Measurements from ENCODE around the gene PKD1L1.
"Not testable (repeated sequence)": the region's sequence is repeated elsewhere in the genome, so short reads cannot be mapped to it uniquely, and the experiment has no call there.

The PKD1L1 gene

DNA sequence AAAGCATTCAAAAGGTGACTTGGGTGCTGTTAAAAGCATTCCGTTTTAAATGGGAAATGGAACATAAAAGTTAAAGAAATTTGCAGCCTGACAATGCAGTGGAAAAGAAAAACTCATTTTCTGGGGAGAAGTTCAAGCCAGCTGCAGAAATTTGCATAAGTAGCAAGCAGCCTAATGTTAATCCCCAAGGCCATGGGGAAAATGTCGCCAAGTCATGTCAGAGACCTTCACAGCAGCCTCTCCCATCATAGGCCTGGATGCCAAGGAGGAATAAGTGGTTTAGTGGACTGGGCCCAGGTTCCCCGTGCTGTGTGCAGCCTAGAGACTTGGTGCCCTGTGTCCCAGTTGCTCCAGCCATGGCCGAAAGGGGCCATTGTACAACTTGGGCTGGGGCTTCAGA lies 154.2 kb downstream of the PKD1L1 start:
- no peak for DNase-seq (ENCODE audit: low spot score)

DNA sequence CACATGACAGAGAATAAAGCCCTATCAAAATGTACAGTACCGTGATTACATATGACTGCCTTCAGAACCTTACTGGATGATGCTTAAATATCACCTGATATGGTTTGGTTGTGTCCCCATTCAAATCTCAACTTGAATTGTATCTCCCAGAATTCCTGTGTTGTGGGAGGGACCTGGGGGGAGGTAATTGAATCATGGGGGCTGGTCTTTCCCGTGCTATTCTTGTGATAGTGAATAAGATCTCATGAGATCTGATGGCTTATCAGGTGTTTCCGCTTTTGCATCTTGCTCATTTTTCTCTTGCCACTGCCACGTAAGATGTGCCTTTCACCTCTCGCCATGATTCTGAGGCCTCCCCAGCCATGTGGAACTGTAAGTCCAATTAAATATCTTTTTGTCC lies 155.1 kb downstream of the PKD1L1 start:
- not testable (repeated sequence) for DNase-seq (ENCODE audit: low spot score)

DNA sequence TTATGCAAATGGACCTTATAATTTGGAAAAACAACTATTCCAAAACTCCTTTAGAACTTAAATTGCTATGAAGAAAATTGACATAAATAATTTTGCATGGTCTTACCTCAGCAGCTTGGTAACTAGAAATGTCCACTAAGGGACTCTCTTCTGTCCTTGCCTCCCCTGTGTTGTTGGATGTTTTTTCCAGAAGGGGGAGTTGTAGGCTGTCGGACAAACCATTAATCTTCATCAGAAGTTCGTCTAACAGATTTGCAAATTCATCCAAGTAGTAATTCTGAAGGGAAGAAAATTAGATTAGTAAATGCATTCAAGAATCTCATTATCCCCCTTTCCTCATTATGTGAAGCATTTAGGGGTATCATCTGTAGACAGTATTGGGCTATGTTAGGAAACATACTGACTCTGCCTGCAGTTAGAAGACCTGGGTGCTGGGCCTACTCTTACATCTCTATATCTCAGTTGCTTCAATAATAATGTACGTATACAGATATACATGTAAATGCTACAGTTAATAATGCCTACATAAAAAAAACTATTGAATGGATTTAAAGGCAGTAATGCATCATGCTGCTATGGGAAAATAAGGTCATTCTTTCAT lies 155.6 kb downstream of the PKD1L1 start:
- DNase-seq (ENCODE audit: low spot score) = no peak

DNA sequence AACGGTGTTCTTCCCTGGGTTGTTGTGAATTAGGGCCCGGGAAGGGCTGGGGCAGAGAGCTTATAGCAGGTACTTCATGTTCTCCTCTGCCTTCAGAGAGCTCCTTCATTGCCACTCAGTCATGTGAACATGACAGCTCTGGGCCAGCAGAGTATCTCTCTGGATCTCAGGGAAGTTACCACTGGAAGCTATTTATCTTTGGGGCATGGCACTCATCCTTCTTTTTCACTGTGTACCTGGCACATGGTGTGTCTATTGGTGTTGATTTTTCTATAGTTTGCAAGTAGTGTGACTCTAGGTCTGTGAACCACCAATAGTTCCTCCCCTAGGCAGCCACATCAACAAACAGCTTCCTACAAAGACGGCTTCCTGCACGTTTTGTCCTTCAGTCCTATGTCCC lies 156.6 kb downstream of the PKD1L1 start:
- no peak for DNase-seq (ENCODE audit: low spot score)

DNA sequence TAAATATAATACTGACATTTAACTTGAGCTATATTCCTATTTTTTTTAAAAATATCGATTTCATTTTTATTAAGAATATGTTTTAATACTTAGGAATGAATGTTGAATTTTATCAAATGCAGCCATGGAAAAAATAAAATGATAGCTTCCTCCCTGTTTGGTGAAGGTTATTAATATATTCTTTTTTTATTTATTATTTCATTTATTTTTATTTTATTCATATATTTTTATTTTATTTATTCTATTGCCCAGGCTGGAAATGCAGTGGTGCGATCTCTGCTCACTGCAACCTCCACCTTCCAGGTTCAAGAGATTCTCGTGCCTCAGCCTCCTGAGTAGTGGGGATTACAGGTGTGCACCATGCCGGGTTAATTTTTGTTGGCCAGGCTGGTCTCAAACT lies 160.2 kb downstream of the PKD1L1 start:
- no peak for DNase-seq (ENCODE audit: low spot score)

DNA sequence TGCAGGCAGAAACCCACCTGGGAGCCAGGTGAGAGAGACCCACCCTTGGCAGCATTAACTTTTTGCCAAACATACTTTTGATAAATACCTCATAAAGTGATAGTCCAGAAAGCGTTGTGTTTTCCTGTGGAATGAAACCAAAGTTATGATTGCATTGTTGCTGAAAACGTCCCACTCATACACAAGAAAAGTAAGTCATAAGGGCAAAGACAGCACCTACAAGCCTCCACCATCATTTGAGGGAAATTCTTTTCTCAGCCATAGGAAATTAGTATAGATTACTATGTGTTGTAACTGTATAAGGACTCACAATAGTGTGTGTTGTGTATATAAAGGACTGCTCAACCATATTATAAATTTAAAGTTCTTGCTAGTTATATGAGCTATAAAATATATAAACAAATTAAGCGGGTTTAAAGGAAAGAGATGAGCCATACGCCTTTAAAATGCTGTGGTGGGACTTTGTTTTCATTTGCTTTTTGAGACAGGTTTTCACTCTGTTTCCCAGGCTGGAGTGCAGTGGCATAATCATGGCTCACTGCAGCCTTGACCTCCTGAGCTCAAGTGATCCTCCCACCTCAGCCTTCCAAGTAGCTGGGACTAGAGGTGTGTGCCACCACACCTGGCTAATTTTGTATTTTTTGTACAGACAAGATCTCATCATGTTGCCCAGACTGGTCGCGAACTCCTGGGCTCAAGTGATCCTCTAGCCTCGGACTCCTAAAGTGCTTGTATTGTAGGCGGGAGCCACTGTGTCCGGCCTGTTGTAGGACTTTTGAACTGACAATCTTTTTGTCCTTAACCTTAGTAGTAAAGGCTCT lies 160.8 kb downstream of the PKD1L1 start:
- no peak for DNase-seq (ENCODE audit: low spot score)

DNA sequence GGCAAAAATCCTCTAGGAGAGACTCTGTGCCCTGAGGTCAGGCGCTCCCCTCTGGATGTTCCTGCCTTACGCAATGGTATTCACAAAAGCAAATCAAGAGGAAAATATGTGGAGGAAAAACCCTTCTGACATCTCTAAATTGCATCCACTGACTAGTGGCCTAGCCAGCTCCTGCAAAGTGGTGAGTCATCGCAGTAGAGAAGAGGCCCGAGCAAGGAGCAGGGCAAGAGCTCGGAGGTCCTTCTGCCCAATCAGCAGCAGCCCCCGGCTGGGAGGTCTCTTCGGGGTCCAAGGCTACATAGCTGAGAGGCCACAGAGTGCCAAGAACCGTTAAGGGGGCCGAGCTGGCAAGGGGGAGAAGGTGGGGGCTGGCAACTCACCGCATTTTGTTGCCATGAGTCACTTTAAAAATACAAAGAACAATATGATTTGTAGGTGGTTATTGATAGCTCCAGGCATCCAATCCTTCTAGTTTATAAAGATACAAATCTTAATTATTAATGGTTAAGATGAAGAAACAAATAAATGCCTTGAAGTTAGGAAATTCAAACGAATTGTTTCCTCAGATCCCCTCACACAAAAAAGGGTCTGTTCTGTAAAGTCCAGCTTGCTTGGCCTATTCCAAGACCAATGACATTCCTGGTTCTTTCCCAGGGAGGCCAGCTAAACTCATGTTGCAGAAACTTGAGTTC lies 161.6 kb downstream of the PKD1L1 start:
- peak; percentile 73 for DNase-seq (ENCODE audit: low spot score)

DNA sequence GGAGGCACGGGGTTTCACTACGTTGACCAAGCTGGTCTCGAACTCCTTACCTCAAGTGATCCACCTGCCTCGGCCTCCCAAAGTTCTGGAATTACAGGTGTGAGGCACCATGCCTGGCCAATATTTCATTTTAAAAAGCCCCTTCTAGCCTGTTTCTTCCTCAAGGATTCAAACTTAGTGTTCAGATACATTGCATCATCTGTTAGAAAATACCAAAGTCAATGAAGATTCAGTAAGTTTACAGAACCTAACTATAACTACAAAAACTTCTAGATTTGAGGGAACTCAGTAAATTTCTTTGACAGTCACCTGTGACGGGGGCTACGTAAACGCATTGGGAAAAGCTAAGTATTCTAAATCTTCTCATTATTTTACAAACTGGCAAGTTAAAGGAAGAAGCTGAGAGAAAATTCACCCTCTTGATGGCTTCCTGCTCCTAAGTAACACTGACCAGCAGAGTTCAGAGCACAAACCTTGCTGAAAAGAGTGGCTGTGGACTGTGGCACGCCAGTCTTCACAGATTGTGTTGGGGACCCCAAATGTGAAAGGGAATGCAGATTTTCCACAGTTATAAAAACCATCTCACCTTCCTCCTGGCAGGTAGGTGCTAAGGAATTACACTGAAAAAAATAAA lies 162.2 kb downstream of the PKD1L1 start:
- no peak for DNase-seq (ENCODE audit: low spot score)

DNA sequence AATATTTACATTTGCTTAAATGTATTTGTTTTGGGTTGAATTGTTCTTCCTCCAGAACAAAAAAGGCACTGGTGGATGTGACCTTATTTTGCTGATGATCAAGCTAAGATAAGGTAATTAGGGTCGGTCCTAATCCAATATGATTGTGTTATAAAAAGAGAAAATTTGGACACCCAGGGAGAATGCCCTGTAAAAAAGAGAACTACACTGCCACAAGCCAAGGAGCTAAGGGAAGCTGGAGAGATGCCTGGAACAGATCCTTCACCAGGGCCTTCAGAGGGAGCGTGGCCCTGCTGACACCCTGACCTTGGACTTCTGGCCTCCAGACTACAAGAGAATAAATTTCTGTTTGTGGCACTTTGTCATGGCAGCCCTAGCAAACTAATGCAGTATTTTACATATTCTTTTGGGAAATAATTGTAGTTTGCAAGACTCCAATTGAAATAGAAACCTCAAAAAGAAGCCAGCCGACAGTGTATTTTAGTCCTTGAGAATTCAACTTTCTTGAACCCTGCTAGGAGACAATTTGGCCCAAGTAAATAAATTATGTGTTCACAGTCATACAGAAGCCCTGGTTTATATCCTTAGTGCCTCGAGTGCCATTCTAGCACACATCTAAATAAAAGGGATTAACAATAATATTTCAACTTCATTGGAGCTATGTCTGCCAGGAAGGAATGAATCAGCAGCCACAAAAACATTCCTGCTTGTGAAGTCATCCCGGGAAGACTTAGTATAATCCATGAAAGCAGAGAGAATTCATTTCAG lies 164.6 kb downstream of the PKD1L1 start:
- peak; percentile 89 for DNase-seq (ENCODE audit: low spot score)

DNA sequence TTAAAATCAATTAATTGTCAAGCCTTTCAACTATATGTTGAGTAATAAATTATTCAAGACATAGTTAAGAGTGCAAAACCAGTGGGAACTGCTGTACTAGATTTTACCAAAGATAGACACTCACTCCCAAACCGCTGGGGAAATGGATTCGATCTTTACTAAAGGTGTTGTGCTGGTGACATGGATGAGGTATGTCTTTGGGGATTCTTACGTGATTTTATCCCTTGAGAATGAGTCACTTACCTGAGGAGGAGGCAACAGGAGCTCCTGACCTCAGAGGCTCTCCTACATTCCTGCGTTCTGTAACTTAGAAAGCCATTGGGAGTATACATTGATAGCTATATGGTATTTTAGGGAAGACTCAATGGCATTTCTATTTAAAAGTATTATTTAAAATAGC lies 165.5 kb downstream of the PKD1L1 start:
- no peak for DNase-seq (ENCODE audit: low spot score)

DNA sequence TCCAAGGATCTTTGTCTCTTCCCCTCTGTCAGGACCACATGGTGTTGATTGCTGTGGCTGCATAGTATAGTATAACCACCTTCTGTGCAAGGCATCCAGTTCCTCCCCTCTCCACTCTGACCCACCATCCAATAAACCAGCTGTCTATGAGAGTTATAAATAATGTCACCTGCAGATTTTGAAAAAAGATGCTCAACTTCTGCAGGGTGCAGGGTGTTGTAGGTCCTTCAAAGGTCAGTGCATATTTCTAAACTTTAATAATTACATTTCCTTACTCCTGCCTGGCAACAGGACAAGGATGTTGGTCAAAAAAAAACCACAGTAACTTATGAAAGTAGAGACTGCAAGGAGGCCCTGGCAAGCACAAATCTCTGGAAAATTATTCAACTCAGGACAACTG lies 166.2 kb downstream of the PKD1L1 start:
- no peak for DNase-seq (ENCODE audit: low spot score)

DNA sequence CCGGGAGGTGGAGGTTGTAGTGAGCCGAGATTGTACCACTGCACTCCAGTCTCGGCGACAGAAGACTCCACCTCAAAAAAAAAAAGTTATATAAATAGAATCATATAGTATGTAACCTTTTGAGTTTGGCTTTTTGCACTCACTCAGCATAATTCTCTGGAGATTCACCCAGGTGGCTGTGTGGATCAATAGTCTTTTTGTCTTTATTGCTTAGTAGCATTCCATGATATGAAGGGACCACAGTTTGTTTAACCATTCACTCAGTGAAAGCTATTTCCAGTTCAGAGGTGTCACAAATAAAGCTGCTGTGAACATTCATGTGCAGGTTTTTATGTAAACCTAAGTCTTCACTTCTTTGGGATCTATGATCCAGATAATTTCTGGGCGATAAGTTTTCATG lies 167.7 kb downstream of the PKD1L1 start:
- no peak for DNase-seq (ENCODE audit: low spot score)

DNA sequence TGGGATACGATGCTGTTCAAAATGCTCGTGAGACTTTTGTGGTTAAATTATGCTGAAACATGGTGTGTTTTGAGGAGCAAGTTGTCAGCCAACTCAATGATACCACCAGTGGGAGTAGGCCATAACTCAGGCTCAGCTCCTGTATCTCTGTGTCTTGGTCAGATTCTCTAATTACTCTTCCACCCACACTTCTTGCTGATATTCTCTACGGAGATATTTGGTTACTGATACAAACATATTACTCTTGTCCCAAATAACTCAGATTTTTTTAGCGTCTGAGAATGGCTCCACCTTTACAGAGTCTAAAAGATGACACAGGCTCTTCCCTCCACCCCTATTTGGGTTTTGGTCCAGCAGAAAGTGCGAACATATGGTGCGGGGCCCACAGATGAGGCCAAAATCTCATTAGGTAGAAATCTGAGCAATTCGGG lies 168.9 kb downstream of the PKD1L1 start:
- no peak for DNase-seq (ENCODE audit: low spot score)

DNA sequence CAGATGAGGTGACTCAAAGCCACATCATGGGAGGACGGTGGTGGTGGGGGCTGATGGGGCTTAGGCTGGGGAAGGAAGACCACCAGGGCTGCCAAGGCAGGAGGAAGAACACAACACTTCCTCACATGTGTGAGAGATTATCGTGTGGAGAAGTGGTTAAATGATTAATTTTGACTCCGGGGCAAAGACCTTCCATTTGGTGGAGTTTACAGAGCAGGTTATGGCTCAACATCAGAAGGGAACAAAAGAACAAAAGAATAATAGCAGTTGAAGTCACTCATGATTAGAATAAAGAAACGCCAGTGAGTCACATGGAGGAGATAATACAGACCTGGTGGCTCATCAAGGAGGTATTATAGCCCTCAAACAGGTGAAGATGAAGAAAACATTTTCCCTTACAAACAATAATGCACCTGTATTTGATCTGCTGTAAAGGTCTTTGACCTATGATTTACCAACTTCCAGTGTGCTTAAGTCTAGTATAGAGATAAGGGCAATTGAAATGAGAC lies 170.1 kb downstream of the PKD1L1 start:
- DNase-seq (ENCODE audit: low spot score) = peak; percentile 28

DNA sequence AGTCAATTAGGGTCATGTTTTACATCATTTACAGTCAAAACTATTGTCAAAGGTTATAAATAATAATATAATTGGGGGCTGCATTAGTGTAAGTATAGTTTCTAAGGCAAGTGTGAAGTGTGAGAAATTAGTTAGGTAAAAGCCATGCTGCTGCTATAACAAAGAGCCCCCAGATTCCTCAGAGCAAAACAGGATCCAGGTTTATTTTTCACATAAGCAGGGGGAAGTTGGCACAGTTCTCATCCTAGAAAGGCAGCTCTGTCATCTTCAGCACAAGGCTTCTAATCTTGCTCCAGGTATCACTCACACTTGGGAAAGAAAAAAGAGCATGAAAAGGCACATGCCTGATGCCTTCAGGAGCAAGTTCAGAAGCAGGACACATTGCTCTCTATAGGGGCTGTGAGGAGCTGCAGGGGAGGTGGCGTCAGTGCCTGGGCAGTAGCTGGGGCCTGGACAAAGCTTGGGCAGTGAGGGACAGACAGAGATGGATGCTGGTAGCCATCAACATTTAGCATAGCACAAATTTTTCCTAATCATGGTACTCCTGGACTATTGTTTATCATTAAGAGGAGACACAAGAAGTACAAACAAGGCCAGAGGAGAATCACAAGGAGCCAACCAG lies 170.6 kb downstream of the PKD1L1 start:
- no peak for DNase-seq (ENCODE audit: low spot score)

DNA sequence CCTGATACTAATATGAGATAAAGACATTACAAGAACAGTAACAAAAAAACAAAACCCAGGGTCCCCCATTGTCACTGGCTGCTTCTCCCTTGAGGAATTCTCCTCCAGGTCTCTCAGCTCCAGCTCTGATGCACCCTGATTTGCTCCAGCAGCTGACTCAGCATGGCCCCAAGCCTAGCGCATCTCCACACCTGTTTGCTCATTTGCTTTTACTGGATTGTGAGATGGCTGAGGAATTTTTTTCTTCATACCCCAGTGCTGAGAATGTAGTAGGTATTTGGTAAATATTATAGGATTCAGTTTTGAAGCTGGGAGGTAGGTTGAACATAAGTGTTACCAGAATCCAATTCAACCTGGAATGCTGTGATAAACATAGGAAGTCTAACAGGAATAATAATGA lies 171.9 kb downstream of the PKD1L1 start:
- no peak for DNase-seq (ENCODE audit: low spot score)

DNA sequence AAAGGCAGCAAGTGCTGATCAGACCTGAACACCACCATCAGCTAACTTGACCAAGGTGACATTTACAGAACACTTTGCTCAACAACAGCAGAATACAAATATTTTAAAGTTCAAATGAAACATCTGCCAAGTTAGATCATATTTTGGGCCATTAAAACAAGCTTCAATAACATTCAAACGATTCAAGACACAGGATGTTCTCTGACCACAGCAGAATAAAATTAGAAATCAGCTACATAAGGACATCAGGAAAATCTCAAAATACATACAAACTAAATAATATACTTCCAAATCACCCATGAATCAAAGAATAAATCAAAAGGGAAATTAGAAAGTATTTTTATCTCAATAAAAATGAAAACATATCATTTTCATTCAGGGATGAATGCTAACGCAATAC lies 173.0 kb downstream of the PKD1L1 start:
- DNase-seq (ENCODE audit: low spot score) = no peak

DNA sequence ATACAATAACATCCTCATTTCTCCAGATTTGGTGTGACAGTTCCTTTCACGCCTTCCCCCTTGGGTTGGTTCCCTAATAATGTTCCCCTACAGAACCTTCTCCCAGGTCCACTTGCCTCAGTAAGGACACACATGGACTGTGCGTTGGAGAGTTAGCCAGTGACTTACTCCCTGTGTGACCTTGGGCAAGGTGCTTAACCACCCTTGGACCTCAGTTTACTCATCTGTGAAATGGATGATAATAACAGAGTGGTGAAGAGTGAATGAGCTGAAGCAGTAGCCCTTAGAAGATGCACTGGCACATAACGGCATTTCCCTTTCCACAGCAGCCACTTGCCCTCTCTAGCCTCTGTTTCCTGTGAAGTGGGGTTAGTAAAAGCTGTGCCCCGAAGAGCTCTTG lies 175.8 kb downstream of the PKD1L1 start:
- DNase-seq (ENCODE audit: low spot score) = no peak

DNA sequence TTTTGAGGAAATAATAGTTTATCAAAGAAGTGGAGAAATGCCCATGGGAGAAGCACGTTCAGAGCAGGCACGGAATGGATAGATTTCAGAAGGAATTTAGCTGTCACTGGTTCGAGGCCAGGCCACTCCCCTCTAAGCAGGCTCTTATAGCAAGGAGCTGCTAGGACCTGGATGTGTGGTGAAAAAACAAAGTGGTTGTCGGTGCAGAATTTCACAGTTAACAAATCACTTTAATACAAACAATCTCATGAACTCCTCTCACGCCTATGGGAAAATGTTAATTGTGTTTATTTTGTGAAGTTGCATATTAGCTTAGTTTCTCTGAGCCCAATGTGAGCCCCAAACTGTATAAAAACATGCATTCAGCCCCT lies 176.3 kb downstream of the PKD1L1 start:
- DNase-seq (ENCODE audit: low spot score) = no peak

DNA sequence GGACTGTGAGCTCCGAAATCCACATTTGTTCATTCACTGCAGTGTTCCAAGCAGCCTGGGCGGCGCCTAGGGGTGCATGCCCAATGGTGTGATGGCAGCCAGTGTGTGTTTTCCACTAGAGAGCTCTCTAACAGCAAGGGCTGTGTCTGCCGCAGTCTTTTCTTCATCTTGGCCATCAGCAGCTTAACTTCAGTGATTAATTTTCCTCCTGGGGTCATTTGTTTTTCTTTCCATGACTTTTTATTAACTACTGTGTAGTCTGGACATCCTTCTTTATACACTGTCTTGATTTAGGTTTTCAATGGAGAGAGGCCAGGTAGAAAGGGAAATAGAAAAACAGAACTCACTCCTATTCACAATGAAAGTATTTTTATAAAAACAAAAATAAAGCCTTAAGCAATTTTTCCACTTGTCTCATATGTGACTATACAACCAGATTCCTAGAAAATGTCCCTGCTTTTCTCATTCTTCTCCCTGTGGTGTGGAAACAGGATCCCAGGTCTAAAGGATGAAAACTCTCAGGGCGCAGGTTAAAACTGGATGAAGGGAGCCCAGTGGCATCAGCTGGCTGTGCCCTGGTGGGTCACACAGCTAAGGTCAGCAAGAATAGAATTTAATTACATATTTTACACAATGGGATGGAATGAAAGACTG lies 176.8 kb downstream of the PKD1L1 start:
- no peak for DNase-seq (ENCODE audit: low spot score)

DNA sequence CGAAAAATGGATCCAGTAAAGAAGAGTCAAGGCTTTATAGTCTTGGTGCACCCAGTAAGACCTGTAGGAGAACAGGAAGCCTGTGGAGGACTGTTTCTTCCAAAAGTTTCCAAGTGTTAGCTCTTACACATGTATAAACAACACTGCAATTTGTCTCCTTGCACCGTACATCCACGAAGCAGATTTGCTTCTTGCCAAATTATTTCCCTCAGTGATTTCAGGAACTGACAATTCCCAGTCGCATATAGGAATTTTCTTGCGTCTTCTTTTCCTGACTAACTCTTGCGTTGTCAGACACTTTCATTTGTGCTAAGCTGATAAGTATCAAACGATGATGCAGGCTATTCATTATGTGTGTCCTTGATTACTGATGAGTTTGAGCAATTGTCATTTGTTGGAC lies 182.1 kb downstream of the PKD1L1 start:
- no peak for DNase-seq (ENCODE audit: low spot score)

Measured in LoVo (cell line).